HG02840 (cell line): Measurements from ENCODE around the gene SMNDC1.
"Not testable (repeated sequence)": the region's sequence is repeated elsewhere in the genome, so short reads cannot be mapped to it uniquely, and the experiment has no call there.

Experiments used
- ATAC-seq: cut with Tn5 transposase; IDR thresholded peaks from one replicate; pipeline ENCODE4 v1.9.1; 2021; ENCODE audit warnings: mild to moderate bottlenecking, moderate library complexity, moderate number of reproducible peaks; ENCODE audit not compliant: unreplicated experiment, low FRiP score

The SMNDC1 gene

DNA sequence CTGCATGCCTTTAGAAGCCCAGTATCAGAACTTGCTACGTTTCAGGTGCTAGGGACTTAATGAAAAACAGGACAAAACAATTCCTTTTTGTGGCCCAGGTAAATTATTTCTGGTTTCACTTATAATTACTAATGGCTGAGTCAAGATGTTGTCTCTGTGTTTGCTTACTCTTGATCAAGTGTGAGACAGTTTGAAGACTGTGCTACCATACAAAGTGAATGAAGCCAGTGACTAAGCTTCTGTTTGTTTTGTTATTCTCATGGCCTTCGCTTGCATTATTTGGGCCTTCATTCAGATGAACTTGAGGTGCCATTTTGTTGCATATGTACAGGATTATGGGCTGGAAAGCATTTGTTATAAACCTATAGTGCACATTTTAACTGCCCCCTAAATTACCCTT is 17.9 kb downstream of the SMNDC1 start:
- no peak for ATAC-seq

DNA sequence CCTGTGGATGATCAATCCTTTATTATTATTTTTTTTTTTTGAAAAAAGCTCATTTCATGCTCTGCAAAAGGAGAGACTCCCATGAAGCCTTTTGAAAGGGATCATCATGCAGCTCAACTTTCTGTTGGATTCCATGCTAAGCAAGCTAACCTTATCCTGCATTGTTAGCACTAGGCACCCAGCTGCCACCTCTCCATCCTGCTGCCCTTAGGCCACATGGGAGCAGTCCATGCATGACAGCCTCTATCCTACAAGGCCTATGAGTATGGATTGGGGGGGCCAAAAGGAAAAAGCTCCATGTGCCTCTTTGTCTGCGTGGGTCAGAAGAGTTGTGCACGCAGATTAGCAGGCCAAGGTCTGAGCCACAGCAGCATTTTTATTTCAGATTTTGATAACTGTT is 19.2 kb downstream of the SMNDC1 start:
- no peak for ATAC-seq

- no peak for ATAC-seq
Measured at GRCh38 chr10:110284262-110284661, 20.5 kb downstream of the SMNDC1 start.

GRCh38 chr10:110279407-110279986 is 25.2 kb downstream of the SMNDC1 start:
- no peak for ATAC-seq

DNA sequence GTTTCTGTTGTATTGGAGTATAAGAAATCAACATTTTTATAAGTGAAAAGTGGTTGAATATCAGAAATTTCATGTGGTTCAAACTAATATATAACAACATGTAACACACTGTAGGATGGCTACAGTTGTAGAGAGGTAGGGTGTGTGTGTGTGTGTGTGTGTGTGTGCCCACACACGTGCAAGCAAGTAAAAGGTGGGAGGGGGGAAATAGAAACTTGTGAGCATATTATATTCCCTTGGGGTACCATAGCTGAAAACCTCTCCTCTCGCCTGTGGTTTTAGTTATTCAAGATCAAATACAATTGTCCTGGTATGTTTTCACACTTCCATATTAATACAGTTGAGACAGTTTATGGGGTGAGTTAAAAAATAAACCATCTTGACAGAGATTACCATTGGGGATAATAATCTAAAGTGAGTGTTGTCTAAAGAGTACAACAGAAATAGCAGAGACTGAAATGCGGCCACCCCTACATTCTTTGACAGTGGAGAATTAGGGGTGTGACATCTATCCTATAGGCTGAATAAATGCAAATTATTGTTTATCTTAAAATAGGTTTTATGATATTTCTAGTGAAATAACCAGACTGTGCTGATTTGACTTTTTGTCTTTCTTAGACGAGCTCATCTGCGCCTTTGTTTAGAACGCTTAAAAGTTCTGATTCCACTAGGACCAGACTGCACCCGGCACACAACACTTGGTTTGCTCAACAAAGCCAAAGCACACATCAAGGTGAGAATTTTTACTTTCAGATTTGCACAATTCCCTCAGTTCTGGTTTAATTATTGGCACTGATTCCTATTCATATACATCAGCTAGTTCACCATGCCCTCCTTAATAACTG is 25.9 kb downstream of the SMNDC1 start:
- no peak for ATAC-seq

DNA sequence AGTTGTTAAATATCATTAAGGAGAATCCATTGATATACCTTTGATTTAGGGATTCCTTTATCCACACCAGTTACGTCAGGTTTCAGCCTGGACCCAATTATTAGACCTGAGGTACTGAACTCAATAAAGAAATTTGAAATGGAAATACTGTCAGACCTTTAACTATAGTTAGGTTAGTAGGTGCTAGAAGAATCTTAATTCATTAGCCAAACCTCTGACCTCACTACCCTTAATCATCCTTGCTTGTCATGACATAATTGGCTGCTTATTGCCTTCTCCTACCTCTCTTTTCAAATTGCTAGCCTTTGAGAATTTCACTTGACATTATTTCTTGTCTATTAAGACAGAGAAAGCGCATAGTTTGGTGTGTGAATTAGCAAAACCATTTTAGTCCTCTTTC is 27.1 kb downstream of the SMNDC1 start:
- no peak for ATAC-seq

- no peak for ATAC-seq
Measured at GRCh38 chr10:110276603-110277002, 28.1 kb downstream of the SMNDC1 start.

GRCh38 chr10:110275128-110275729 is 29.5 kb downstream of the SMNDC1 start:
- no peak for ATAC-seq

- ATAC-seq: no peak
Measured at GRCh38 chr10:110274647-110275046, 30.1 kb downstream of the SMNDC1 start.

- no peak for ATAC-seq
Measured at GRCh38 chr10:110274072-110274627, 30.6 kb downstream of the SMNDC1 start.

GRCh38 chr10:110273474-110273873 is 31.2 kb downstream of the SMNDC1 start:
- ATAC-seq: no peak

DNA sequence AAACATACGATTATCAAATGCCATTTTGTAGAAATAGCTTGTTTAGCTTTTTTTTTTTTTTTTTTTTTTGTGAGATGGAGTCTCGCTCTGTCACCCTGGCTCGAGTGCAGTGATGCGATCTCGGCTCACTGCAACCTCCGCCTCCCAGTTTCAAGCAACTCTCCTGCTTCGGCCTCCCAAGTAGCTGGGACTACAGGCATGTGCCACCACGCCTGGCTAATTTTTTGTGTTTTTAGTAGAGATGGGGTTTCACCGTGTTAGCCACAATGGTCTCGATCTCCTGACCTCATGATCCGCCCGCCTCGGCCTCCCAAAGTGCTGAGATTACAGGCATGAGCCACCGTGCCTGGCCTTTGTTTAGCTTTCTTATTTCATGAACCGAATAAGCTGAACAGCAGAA is 31.7 kb downstream of the SMNDC1 start:
- ATAC-seq: not testable (repeated sequence)

DNA sequence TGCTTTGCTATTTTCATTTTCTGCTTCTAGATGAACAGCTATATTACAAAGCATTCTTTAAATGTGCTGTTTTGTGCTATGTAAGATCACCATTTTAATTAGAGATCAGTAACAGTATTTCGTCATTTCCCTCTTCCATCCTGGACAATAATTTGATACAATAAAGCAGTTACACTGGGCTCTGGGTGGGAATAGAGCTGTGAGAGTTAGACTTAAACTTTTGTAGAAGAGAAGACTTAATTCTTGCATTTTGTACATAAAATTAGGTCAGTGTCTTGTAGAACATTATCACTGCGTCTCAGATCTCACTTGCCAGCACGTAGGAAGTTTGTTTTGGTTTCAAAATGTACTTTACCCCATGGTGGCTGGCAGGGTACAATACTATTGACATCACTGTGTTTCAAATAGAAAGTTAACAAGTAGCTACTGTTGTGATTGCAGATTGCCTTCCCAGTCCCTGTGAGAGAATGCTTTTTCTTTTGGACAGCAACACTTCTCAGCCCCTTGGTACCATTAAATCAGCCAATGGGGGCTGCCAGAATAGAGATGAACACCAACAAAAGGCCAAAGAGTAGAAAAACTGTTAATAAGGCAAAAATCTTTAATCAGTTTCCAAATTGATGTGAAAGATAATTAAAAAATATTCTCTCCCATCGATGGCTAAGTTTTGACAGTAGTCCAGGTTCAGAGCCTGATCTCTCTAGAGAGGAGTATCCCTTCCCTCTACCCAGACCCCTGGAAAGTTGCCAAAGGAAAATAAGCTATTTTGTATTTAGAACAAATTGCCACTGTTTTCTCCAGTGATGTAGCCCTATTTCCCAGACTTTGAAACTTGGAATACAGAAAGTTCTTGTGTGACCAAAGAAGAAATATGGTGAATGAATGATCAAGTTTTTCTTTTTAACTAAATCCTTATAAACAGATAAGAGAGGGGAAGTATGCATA is 35.1 kb downstream of the SMNDC1 start:
- no peak for ATAC-seq

DNA sequence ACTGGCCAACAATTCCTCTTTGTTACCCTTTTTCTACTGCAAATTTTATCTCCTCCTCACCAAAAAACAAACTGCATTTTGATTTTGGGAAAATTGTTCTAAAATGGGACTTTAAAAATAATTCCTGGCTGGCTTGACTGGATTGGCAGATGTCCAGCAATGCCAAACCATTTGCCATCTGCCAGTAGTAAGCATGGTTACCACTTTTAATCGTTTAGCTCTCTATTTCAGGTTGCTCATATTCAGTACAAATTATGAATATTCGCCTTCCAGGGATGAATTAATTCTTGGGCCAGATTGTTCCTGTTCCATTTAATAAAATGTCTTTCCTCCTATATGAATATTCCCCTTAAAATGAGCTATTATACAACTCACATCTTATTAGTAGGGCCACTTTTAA is 35.7 kb downstream of the SMNDC1 start:
- no peak for ATAC-seq

DNA sequence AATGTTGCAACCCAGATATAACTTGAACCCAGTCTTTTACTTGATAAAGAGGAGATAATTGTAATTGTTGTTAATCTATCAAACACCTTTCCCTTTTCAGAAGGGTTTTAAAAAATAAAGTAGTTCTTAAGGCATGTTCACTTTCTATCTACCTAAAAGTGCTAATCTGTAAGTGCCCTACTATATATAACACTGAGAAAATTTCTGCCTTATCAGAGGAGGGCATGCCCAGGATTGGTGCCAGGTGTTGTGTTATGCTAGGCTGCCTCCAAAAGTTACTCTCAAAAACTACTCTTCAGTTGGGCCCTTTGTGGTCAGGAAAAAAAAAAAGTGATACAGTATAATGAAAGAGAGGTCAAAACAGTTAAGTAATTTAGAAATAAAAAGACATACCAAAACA is 36.3 kb downstream of the SMNDC1 start:
- no peak for ATAC-seq

DNA sequence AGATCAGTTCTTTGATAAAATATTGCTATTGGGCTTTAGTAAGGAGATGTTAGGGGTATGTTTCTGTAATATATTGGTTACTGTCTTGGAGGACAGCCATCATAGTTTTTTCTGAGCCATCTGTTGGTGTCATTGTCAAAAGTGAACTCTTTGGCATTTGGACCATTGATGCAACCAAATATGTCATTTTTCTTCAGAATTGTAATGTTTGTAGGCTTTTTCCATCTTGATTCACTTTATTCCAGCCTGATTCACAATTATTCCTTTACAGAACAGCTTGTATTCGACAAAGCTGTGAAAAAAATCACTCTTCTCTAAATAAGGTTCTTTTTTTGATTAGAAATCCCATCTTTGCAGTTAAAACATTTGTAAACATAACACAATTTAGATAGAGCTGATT is 37.4 kb downstream of the SMNDC1 start:
- ATAC-seq: no peak

DNA sequence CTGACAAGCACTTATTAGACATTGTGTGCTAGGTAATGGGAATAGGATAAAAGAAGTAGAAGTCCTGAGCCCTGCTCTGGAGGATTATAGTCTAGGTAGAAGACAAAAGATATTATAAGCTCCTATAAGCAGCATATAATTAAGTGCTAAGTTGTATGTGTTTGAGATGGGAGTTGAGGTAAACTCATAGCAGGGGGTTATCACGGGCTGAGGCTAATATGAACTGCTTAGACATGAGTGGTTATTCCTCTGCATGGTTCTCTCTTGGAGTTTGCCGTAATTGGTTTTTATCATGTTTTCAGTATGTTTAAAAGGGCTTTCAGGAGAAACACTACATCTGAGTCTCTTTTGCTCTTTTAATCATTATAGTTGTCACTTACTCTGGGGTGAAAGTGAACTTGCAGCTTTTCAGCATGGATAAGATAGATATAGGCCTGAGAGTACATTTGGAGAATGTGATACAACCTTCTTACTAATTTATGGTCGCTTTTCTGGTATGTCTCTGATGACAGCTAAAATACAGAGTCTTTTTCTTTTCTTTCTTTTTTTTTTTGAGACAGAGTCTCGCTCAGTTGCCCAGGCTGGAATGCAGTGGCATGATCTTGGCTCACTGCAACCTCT is 39.0 kb downstream of the SMNDC1 start:
- ATAC-seq: no peak

DNA sequence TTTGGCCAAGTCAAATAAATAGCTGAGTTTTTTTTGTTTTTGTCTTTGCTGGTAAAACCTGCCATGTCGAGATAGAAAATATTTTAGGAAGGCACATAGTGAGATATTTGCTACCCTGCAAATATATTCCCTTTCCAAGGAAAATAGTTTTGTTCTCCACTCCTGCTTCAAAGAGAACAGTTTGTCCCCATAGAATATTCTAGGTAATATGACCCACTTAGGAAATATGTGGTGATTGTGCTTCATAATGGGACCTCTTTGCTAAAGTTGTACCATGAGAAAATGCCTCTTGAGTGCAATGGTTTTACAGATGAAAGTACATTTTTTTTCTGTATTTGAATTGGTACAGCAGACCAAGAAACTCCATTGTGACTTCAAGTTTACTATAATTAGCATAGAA is 41.6 kb downstream of the SMNDC1 start:
- ATAC-seq: no peak

DNA sequence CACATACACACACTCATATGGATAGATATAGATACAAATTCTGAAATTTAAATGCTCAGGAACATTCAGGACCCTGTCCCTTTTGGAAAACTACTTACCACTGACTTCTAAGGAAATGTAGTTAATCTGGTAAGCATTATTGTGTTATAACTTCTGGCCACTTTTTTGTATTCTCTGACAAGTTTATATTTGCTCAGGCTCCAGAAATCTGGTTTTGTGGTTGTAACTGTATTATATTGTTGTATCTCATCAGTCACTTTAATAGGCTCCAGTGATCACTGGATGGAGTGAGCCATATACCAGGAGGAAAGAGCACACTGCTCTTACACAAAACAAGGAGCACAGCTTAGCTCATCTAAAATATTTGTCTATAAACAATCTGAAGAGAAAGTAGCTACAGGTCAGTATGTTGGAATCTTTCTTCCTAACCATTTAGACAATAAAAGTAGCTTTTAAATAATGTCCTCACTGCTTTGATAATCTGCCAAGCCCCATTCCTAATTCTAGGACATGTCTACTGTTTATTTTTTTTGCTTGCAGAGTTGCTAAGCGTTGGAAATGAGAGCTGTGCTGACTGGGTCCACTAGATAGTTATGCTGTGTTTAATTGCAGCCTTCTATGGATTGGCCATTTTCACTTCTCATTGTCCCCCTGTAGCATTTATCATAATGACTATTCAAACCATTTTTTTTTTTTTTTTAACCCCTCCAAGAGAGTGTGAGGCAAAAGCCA is 43.8 kb downstream of the SMNDC1 start:
- no peak for ATAC-seq
